Measurements from ENCODE around the gene AFG3L2.

GRCh38 chr18:12424252-12424651, 47.2 kb upstream of the AFG3L2 start:
- TF ChIP-seq CTCF (IDR thresholded peaks at IDR 0.05; ENCODE audit: poor library complexity), result no peak
- no peak for TF ChIP-seq EZH2 (IDR thresholded peaks at IDR 0.05; ENCODE audit: borderline replicate concordance)
